ENCODE results near the gene EIF1AD. TPM values are rescaled to one million over a fixed set of nuclear protein-coding genes. Genes with fewer than 3 reads are reported as not detected.

Gene EIF1AD
- total RNA-seq, 4 donors from 2014 or later: 25.3 to 39.4 (median 28.3) TPM

DNA sequence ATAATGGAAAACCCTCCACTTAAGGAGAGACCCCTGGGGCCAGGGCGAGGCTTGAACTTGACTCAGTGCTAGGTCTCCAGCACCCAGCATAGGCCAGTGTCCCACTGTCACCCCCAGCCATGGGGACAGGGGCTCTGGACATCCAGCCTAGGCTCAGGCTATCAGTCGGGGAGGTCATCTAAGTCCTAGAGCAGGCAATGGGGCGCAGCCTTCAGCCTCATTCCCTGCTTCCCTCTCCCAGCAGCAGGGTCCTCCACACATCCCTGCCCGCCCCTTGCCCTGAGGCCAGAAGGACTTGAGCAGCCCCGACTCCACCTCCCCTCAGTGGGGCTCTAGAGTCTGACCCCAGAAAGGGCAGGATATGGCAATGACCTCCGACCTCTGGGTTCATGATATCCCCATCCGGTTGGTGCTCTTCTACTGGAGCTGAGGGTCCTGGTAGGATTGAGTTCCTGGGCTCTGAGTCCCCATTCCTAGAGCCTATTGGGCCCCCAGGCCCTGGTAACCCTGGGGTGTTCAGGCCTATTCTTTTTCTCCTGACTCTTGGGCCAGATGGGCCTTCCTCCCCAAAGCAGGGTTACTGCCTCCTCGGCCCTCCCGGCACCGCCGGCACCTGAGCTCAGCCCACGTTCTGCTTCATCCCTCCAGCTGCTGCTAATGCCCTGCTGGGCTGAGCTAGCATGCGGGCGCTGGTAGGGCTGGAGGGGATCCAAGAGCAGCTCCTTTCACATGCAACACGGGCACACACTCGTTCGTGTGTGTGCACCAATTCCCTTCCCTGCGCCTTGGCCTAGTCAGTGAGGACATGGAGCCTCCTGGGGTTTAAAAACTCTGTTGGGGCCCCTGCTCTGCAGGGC, 14.2 kb upstream of the EIF1AD start:
- 85 to 91% methylated on average over 12 to 16 of the region's 18 CpGs for WGBS, 2 donors
- TF ChIP-seq, protein P1, sequence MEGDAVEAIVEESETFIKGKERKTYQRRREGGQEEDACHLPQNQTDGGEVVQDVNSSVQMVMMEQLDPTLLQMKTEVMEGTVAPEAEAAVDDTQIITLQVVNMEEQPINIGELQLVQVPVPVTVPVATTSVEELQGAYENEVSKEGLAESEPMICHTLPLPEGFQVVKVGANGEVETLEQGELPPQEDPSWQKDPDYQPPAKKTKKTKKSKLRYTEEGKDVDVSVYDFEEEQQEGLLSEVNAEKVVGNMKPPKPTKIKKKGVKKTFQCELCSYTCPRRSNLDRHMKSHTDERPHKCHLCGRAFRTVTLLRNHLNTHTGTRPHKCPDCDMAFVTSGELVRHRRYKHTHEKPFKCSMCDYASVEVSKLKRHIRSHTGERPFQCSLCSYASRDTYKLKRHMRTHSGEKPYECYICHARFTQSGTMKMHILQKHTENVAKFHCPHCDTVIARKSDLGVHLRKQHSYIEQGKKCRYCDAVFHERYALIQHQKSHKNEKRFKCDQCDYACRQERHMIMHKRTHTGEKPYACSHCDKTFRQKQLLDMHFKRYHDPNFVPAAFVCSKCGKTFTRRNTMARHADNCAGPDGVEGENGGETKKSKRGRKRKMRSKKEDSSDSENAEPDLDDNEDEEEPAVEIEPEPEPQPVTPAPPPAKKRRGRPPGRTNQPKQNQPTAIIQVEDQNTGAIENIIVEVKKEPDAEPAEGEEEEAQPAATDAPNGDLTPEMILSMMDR (IDR thresholded peaks at IDR 0.05): no peak
- TF ChIP-seq POLR2A (IDR thresholded peaks at IDR 0.05): no peak
- Histone ChIP-seq H3K27me3 (no peaks in the 10 kb centered on the region), H3K36me3 (no peaks in the 10 kb centered on the region), H3K27ac (no peak overlapping the region), H3K9me3 (no peaks in the 10 kb centered on the region), H3K4me3 (replicated peaks in 1 of 3) (no peak overlapping the region), H3K4me1 (peaks cover 12 to 23% of the 10 kb centered on the region in 2 donors)
- peak in 1 of 2 donors; percentile 17 for DNase-seq
- intact Hi-C loops (cut with DNase I): no loop called here

DNA sequence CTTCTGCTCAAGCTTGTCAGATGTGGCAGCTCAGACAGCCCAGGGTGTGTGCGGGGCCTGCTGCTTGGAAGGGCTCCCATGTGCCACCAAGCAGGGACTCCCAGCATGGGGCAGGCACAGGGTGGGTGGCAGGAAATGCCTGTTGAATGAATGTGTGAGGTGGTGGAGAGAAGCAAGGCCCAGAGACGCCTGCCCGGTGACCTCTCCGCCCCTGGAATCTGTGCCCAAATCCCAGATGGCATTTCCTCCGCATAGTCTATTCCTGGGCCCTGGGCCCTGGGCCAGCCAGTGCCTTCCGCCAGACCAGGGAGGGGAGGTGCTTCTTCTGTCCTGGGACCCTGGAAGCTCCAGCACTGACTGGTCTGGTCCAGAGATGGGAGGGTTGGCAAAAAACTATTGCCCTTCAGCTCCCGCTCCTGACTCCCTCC, 13.5 kb upstream of the EIF1AD start:
- 83 to 93% methylated on average over 3 to 5 of the region's 7 CpGs for WGBS, 2 donors
- no peak for TF ChIP-seq POLR2A (IDR thresholded peaks at IDR 0.05)
- TF ChIP-seq, protein P1 (IDR thresholded peaks at IDR 0.05): no peak
- H3K4me3 ChIP-seq (replicated peaks in 1 of 3): no peak overlapping the region
- H3K36me3 ChIP-seq: no peaks in the 10 kb centered on the region
- H3K9me3 ChIP-seq: no peaks in the 10 kb centered on the region
- H3K4me1 ChIP-seq: peaks cover 12 to 28% of the 10 kb centered on the region in 2 donors
- intact Hi-C loops (cut with DNase I): no loop called here
- DNase-seq: no peak
- H3K27ac ChIP-seq: no peak overlapping the region
- H3K27me3 ChIP-seq: no peaks in the 10 kb centered on the region

DNA sequence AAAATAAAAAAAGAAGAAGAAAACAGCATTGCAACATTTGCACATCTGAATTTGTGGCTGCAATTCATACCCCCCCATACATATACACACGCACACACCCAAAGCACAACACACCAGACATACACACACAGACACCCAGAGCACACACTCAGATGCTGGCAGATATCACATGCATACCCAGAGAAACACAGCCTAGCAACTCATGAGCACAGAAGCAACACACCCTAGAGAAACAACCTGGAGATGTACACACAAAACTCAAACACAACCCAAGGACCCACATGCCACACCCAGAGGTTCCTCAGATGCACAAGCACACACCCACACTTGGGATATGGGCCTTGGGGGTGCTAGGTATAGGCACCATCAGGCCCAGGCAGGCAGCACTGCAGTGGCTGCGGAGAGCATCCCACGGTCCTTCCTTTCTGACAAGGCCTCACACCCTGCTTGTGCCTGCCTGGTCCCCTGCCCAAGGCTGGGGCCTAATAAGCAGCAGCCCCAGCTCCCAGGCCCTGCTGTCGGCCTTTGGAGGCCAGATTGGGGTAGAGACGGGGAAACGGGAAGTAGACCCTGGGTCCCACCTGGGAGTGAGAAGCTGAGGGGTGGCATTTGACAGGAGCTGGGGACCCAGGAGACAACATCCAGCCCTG, 13.0 kb upstream of the EIF1AD start:
- 93 to 98% methylated on average over 4 of the region's 6 CpGs for WGBS, 2 donors
- Histone ChIP-seq H3K27ac (no peak overlapping the region), H3K27me3 (no peaks in the 10 kb centered on the region), H3K4me3 (replicated peaks in 1 of 3) (no peak overlapping the region), H3K9me3 (no peaks in the 10 kb centered on the region), H3K36me3 (no peaks in the 10 kb centered on the region), H3K4me1 (peaks cover 12 to 28% of the 10 kb centered on the region in 2 donors)
- intact Hi-C loops (cut with DNase I): no loop called here
- DNase-seq: no peak
- TF ChIP-seq, protein P1 (IDR thresholded peaks at IDR 0.05): no peak
- TF ChIP-seq POLR2A (IDR thresholded peaks at IDR 0.05): no peak

DNA sequence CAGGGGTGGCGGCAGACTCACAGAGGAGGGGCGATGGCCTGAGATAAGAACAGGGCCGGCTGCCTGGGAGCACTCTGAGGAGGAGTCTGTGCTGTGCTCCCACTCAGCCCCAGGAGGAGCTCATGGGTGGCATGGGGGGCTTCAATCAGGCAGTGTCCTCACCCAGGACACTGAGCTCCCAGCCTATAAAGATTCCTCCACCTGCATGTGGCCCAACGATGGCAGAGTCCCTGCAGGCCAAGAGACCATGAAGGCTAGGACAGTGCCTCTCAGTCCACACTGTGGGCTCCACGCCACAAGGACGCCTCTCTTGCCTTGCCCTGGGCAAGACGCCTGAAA, 11.8 kb upstream of the EIF1AD start:
- H3K27ac ChIP-seq: peak overlapping the region in 1 of 3 donors; percentile 23
- DNase-seq: no peak
- H3K36me3 ChIP-seq: no peaks in the 10 kb centered on the region
- no peak overlapping the region for H3K4me3 ChIP-seq (replicated peaks in 1 of 3)
- WGBS, 2 donors: 89 to 90% methylated on average over 3 to 7 of the region's 7 CpGs
- H3K9me3 ChIP-seq: no peaks in the 10 kb centered on the region
- TF ChIP-seq, protein P1 (IDR thresholded peaks at IDR 0.05): no peak
- no peak for TF ChIP-seq POLR2A (IDR thresholded peaks at IDR 0.05)
- H3K4me1 ChIP-seq: peaks cover 12 to 32% of the 10 kb centered on the region in 2 donors
- no peaks in the 10 kb centered on the region for H3K27me3 ChIP-seq
- intact Hi-C loops (cut with DNase I): no loop called here
